ENCODE data around the gene SNRPD3.

Gene SNRPD3

DNA sequence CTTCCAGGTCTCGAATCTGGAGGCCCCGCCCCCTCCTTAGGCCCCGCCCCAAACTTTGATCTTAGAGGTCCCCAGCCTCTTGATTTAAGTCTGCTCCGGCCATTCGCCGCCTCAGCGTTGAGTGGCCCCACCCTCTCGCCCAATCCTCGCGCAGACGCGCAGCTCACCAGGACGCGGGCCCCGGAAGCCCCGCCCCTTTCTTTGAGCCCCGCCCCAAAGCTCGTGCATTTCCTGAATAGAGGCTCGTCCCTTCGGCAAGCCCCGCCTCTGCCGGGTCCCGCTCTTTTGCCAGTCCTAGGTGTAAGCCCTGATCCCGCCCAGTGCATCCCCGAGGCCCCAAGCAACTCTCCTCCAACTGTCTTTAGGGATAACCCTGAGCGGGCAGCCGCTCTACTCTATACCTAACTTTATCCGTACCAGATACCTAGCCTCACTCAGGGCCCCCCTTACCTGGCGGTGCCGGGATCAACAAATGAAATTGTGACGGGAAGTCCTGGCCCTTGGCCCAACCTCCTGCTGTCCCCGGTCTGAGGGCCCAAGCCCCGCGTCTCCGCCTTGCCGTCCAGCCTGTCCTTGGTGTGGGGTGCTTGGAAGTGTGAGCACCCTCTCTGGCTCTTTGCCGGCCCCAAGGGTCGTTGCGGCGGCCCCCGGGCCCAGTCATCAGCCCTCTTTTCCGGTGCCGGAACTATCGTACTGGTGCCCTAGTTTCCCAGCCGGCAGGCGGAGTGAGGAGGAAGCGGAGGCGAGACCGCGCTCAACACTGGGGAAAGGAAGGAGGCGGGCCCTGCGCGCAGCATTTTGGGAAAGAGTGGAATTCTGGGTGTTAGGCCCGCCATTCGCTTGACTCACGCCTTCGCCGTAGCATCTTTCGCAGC is at the start of gene SNRPD3:
Gene SNRPD3 (plus strand): TSS at position 835 of the 875 bp plus-strand sequence. CDS start 1,676 bp downstream, outside the sequence.
- TF ChIP-seq, protein P1, sequence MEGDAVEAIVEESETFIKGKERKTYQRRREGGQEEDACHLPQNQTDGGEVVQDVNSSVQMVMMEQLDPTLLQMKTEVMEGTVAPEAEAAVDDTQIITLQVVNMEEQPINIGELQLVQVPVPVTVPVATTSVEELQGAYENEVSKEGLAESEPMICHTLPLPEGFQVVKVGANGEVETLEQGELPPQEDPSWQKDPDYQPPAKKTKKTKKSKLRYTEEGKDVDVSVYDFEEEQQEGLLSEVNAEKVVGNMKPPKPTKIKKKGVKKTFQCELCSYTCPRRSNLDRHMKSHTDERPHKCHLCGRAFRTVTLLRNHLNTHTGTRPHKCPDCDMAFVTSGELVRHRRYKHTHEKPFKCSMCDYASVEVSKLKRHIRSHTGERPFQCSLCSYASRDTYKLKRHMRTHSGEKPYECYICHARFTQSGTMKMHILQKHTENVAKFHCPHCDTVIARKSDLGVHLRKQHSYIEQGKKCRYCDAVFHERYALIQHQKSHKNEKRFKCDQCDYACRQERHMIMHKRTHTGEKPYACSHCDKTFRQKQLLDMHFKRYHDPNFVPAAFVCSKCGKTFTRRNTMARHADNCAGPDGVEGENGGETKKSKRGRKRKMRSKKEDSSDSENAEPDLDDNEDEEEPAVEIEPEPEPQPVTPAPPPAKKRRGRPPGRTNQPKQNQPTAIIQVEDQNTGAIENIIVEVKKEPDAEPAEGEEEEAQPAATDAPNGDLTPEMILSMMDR (IDR thresholded peaks at IDR 0.05; ENCODE audit: extremely low read depth, missing control alignments): no peak
- DNase-seq (ENCODE audit: low spot score): peak; percentile 99

GRCh38 chr22:24506802-24507438 is 48.9 kb upstream of the SNRPD3 start:
- no peak for DNase-seq (ENCODE audit: low spot score)
- TF ChIP-seq, protein P1 (IDR thresholded peaks at IDR 0.05; ENCODE audit: extremely low read depth, missing control alignments): no peak

GRCh38 chr22:24507716-24508115 is 48.1 kb upstream of the SNRPD3 start:
- TF ChIP-seq, protein P1 (IDR thresholded peaks at IDR 0.05; ENCODE audit: extremely low read depth, missing control alignments): no peak
- no peak for DNase-seq (ENCODE audit: low spot score)

DNA sequence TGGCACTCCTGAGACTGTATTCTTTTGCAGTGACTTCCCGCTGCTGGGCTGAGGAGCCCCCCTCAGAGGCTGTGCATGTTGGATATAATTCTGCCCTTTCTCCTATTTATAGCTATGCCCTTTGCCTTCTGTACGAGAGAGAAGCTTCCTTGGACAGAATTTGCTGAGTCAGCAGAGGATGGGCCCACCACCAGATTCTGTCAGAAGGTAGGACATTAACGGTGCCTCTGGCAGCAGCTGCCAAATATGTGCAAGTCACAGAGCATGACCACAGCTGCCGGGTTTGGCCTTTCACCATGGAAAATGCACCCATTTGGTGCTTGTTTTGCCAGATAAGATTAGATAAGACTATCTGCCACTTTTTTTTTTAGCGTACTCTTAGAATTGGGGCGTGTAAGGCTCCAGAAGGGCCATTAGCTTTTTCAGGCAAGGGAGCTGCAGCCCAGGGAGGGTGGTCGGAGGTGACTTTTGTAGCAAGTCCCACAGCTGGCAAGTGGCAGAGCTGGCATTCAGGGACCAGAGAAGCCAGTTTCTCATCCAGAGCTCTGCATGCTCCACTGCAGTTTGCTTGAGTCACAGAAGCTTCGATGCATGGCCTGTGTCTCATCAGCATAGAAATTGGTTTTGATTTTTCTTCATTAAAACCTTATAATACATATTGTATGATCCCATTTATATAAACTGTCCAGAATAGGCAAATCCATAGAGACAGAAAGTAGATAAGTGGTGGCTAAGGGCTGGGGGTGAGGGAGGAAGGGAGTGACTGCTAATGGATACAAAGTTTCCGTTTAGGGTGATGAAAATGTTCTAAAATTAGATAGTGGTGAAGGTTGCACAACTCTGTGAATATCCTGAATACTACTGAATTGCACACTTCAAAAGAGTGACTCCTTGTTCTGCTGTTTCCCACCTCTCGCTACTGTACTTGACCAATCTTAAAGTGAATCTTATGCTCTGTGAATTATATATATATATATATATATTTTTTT is 44.9 kb upstream of the SNRPD3 start:
- DNase-seq (ENCODE audit: low spot score): no peak
- TF ChIP-seq, protein P1 (IDR thresholded peaks at IDR 0.05; ENCODE audit: extremely low read depth, missing control alignments): no peak

GRCh38 chr22:24512043-24512442 is 43.8 kb upstream of the SNRPD3 start:
- TF ChIP-seq, protein P1 (IDR thresholded peaks at IDR 0.05; ENCODE audit: extremely low read depth, missing control alignments): no peak
- DNase-seq (ENCODE audit: low spot score): no peak

DNA sequence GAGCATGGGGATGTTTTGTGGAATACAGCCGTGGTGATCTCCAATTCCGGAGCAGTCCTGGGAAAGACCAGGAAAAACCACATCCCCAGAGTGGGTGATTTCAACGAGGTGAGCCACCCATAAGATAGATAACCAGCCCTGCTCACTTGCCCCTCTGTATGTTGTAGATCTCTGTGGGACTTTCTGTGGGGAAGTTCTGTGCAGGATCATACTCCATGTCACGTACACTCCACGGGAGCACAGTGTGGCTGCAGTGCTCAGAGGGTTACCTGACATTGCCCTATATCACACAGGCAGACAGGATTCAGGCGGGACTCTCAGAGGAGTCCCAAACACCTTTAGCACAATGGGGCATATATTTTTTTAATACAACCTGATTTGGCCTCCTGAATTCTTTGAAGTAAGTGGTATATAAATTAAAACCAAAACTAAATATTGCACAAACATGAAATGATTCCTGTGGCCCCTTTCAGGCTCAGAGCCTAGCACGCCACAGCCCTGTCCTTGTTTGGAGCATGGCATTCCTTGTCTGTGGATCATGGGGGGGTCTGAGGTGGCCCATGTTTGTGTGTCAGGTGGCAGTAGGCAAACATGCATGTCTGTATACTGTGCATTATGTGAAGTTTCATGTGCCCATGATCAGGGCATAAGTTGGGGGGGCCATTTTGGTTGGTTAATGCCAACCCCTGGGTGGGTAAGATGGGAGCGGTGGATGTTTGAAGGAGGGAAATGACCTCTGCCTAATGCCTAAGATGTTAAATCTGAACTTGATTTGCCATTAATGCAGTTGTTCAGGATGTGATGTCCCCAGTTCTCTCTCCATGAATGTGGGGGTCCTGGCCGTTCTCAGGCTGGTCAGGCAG is 42.2 kb upstream of the SNRPD3 start:
- TF ChIP-seq, protein P1 (IDR thresholded peaks at IDR 0.05; ENCODE audit: extremely low read depth, missing control alignments): no peak
- DNase-seq (ENCODE audit: low spot score): no peak

Data from GM20000 (cell line).